ENCODE data around the gene DEF6. TPM values are rescaled to one million over a fixed set of nuclear protein-coding genes. Genes with fewer than 3 reads are reported as not detected.

Gene DEF6
- total RNA-seq, 1 experiment from 2014 or later, result 5.6 TPM

DNA sequence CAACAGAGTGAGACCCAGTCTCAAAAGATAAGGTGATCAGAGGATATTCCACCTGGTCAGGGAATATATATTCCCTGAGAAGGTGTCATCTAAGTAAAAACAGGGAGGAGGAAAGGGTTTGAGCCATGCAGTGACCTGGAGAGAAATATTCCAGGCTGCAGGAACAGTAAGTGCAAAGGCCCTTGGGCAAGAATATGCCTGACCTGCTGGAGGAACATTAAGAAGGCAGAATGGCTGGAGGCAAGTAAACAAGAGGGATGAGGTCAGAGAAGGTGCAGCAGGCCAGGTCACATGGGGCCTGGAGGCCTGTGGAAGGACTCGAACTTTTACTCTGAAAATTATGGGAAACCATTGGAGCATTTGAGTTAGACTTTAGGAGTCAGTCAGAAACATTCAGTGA lies 6.7 kb downstream of the DEF6 start:
- no peaks in the 10 kb centered on the region for H3K23me2 ChIP-seq (ENCODE audit: insufficient read length, low read depth, low read length, poor library complexity, severe bottlenecking)
- no peaks in the 10 kb centered on the region for H3K9me3 ChIP-seq (ENCODE audit: control insufficient read depth, low read depth, low read length)
- no peak overlapping the region for H2BK120ac ChIP-seq (ENCODE audit: low read depth, low read length, poor library complexity, severe bottlenecking)
- H3K56ac ChIP-seq (ENCODE audit: insufficient read length, low read depth, low read length), result no peak overlapping the region
- no peak overlapping the region for H2AFZ ChIP-seq (ENCODE audit: low read length)
- no peaks in the 10 kb centered on the region for H3K9me3 Mint-ChIP-seq
- H3K4me1 Mint-ChIP-seq, result peaks cover 15 to 17% of the 10 kb centered on the region in 2 experiments
- H4K91ac ChIP-seq (ENCODE audit: insufficient read length, low read depth, low read length), result no peak overlapping the region
- no peak overlapping the region; a peak in 1 of 7 replicates for H3K27ac Mint-ChIP-seq
- H4K8ac ChIP-seq (replicated peaks; ENCODE audit: insufficient read length, low read depth, low read length), result no peak overlapping the region
- no peak overlapping the region for H3K23ac ChIP-seq (ENCODE audit: insufficient read length, low read depth, low read length)
- no peak overlapping the region for H2BK15ac ChIP-seq (ENCODE audit: low read depth, low read length)
- H2BK20ac ChIP-seq (ENCODE audit: low read depth, low read length, poor library complexity, severe bottlenecking), result no peak overlapping the region
- no peak for DNase-seq
- H3K79me2 ChIP-seq (ENCODE audit: insufficient read depth, low read length), result no peaks in the 10 kb centered on the region
- H2AK5ac ChIP-seq (ENCODE audit: insufficient read length, low read length), result no peak overlapping the region
- no peaks in the 10 kb centered on the region for H3K79me1 ChIP-seq (ENCODE audit: insufficient read depth, low read depth, low read length, poor library complexity, severe bottlenecking)
- no peak overlapping the region for H3K14ac ChIP-seq (ENCODE audit: insufficient read depth, low read length)
- no peak overlapping the region for H3K9ac ChIP-seq (ENCODE audit: extremely low read depth, insufficient read length, low read length)
- no peak overlapping the region for H3K18ac ChIP-seq (ENCODE audit: insufficient read length, low read depth, low read length)
- WGBS (ENCODE audit: extremely low coverage, insufficient read length, low lambda C conversion rate), result no CpG with 5 or more reads among the region's 1 CpG
- no peak overlapping the region for H3K4ac ChIP-seq (ENCODE audit: low read depth, low read length)
- H4K20me1 ChIP-seq (ENCODE audit: control insufficient read depth, insufficient read depth, insufficient read length), result no peaks in the 10 kb centered on the region
- no peaks in the 10 kb centered on the region; the same call in 1 of the 2 replicates for H3K27me3 Mint-ChIP-seq (ENCODE audit: low read depth)
- no peak overlapping the region for H2BK5ac ChIP-seq (ENCODE audit: insufficient read length, low read length)
- peaks cover 2% of the 10 kb centered on the region; the same call in 1 of the 2 replicates for H3K4me1 ChIP-seq (ENCODE audit: insufficient read depth, low read length)
- H3K36me3 Mint-ChIP-seq (ENCODE audit: insufficient read depth in 1 of 3, low read depth in 3 of 3), result no peaks in the 10 kb centered on the region
- no peak overlapping the region for H3K27ac ChIP-seq (ENCODE audit: insufficient read length, low read depth, low read length)
- H4K5ac ChIP-seq (ENCODE audit: insufficient read length, low read depth, low read length), result no peak overlapping the region
- H3K27me3 ChIP-seq (ENCODE audit: insufficient read depth, low read length), result no peaks in the 10 kb centered on the region
- H3K4me3 Mint-ChIP-seq, result no peak overlapping the region
- no peak overlapping the region for H2BK12ac ChIP-seq (ENCODE audit: insufficient read length, low read depth, low read length)
- no peak overlapping the region for H3T11ph ChIP-seq (ENCODE audit: low read length)
- no peak overlapping the region for H3K4me2 ChIP-seq (ENCODE audit: insufficient read depth, insufficient read length, low read length)
- TF ChIP-seq, protein P1, sequence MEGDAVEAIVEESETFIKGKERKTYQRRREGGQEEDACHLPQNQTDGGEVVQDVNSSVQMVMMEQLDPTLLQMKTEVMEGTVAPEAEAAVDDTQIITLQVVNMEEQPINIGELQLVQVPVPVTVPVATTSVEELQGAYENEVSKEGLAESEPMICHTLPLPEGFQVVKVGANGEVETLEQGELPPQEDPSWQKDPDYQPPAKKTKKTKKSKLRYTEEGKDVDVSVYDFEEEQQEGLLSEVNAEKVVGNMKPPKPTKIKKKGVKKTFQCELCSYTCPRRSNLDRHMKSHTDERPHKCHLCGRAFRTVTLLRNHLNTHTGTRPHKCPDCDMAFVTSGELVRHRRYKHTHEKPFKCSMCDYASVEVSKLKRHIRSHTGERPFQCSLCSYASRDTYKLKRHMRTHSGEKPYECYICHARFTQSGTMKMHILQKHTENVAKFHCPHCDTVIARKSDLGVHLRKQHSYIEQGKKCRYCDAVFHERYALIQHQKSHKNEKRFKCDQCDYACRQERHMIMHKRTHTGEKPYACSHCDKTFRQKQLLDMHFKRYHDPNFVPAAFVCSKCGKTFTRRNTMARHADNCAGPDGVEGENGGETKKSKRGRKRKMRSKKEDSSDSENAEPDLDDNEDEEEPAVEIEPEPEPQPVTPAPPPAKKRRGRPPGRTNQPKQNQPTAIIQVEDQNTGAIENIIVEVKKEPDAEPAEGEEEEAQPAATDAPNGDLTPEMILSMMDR (conservative IDR thresholded peaks at IDR 0.05), result no peak
